HG02798 (cell line): ENCODE results near the gene CYB5R2.
"Not testable (repeated sequence)": the region's sequence is repeated elsewhere in the genome, so short reads cannot be mapped to it uniquely, and the experiment has no call there.

ENCODE experiments used
- ATAC-seq: cut with Tn5 transposase; IDR thresholded peaks from one replicate; pipeline ENCODE4 v1.9.1; 2021; ENCODE audit warnings: mild to moderate bottlenecking; ENCODE audit not compliant: unreplicated experiment, poor library complexity

Gene CYB5R2

GRCh38 chr11:7671347-7672215, 1.7 kb downstream of the CYB5R2 start:
- ATAC-seq, result peak; percentile 68

GRCh38 chr11:7670641-7671040, 2.7 kb downstream of the CYB5R2 start:
- no peak for ATAC-seq

GRCh38 chr11:7668911-7669310, 4.4 kb downstream of the CYB5R2 start:
- no peak for ATAC-seq

GRCh38 chr11:7668464-7668863, 4.8 kb downstream of the CYB5R2 start:
- ATAC-seq, result no peak

GRCh38 chr11:7667460-7667859, 5.8 kb downstream of the CYB5R2 start:
- ATAC-seq, result no peak

GRCh38 chr11:7666292-7666866, 6.9 kb downstream of the CYB5R2 start:
- ATAC-seq, result no peak

- ATAC-seq, result peak; percentile 99
Measured at GRCh38 chr11:7665473-7666291, 7.6 kb downstream of the CYB5R2 start.

GRCh38 chr11:7664867-7665266, 8.4 kb downstream of the CYB5R2 start:
- ATAC-seq, result no peak

GRCh38 chr11:7663531-7663930, 9.8 kb downstream of the CYB5R2 start:
- ATAC-seq, result not testable (repeated sequence)

GRCh38 chr11:7657306-7658025, 15.8 kb downstream of the CYB5R2 start:
- no peak for ATAC-seq

GRCh38 chr11:7656704-7657103, 16.6 kb downstream of the CYB5R2 start:
- ATAC-seq, result no peak

GRCh38 chr11:7655253-7656217, 17.8 kb downstream of the CYB5R2 start:
- no peak for ATAC-seq

GRCh38 chr11:7654195-7654705, 19.1 kb downstream of the CYB5R2 start:
- ATAC-seq, result no peak

GRCh38 chr11:7651700-7652099, 21.6 kb downstream of the CYB5R2 start:
- ATAC-seq, result no peak

GRCh38 chr11:7651140-7651551, 22.2 kb downstream of the CYB5R2 start:
- no peak for ATAC-seq

GRCh38 chr11:7648264-7648663, 25.0 kb downstream of the CYB5R2 start:
- no peak for ATAC-seq

GRCh38 chr11:7646866-7647265, 26.4 kb downstream of the CYB5R2 start:
- no peak for ATAC-seq

- ATAC-seq, result no peak
Measured at GRCh38 chr11:7645206-7645605, 28.1 kb downstream of the CYB5R2 start.

- ATAC-seq, result no peak
Measured at GRCh38 chr11:7643314-7643713, 30.0 kb downstream of the CYB5R2 start.
